AG10803 (cell line): ENCODE data around the gene PRLR.

Experiments
- DNase-seq: peaks from one replicate; pipeline ENCODE4 v3.0.0; 2010; ENCODE audit warnings: low read depth
- H3K4me3 ChIP-seq: 2 replicates; pipeline ENCODE4 v1.5.1; 2011; ENCODE audit warnings: mild to moderate bottlenecking, low read length, control low read depth
- TF ChIP-seq, protein P1 (sequence below): conservative IDR thresholded peaks from 2 replicates; pipeline ENCODE4 v1.5.1; 2011; ENCODE audit warnings: mild to moderate bottlenecking, low read length, control low read depth, inconsistent platforms

Gene PRLR

DNA sequence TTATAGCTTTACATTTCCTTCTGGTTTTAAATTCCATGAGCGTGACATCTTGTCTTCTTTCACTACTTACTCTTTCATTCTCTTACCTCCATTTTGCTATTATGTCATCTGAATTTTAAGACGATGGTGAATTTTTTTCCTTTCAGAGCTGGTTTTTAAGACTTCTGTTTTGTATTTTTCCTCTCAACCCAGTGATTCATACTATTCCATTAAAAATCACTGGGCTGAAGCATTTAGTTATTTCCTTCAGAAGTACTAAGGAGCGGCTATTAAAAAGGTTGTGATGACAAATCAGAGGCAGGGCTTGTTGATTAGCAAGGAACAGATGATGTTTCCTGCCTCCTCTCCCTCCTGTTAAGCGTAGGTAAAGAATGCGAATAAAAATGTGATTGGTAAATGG, 199.0 kb downstream of the PRLR start:
- TF ChIP-seq, protein P1, sequence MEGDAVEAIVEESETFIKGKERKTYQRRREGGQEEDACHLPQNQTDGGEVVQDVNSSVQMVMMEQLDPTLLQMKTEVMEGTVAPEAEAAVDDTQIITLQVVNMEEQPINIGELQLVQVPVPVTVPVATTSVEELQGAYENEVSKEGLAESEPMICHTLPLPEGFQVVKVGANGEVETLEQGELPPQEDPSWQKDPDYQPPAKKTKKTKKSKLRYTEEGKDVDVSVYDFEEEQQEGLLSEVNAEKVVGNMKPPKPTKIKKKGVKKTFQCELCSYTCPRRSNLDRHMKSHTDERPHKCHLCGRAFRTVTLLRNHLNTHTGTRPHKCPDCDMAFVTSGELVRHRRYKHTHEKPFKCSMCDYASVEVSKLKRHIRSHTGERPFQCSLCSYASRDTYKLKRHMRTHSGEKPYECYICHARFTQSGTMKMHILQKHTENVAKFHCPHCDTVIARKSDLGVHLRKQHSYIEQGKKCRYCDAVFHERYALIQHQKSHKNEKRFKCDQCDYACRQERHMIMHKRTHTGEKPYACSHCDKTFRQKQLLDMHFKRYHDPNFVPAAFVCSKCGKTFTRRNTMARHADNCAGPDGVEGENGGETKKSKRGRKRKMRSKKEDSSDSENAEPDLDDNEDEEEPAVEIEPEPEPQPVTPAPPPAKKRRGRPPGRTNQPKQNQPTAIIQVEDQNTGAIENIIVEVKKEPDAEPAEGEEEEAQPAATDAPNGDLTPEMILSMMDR, result no peak
- peak; percentile 62 for DNase-seq
- no peak overlapping the region for H3K4me3 ChIP-seq

DNA sequence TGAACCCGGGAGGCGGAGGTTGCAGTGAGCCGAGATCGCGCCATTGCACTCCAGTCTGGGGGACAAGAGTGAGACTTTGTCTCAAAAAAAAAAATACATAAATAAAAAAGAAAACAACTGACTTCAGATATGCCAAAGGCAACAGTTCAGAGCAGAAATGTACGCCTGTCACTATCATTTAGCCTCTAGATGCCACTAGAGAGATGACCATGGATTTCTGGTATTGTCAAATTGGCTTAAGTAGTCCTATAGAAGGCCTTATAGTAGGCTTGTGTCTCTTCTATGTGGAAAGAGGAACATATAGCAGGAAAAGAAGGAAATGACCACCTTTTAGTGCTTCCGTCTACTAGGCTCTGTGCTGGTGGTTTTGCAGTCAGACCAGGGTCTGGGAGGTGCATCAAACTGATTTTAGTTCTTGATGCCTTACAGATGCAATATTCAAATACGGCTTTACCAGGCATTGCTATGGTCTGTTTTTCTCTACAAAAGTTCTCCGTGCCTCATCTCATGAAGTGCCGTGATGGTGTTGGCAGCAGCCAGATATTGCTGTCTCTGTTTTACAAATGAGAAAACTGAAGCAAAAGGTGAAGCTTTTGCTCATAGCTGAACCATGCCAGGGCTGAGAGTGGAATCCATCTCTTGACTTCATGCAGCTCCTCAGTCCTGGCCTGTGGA, 199.7 kb downstream of the PRLR start:
- TF ChIP-seq, protein P1, result no peak
- no peak for DNase-seq
- H3K4me3 ChIP-seq, result no peak overlapping the region

DNA sequence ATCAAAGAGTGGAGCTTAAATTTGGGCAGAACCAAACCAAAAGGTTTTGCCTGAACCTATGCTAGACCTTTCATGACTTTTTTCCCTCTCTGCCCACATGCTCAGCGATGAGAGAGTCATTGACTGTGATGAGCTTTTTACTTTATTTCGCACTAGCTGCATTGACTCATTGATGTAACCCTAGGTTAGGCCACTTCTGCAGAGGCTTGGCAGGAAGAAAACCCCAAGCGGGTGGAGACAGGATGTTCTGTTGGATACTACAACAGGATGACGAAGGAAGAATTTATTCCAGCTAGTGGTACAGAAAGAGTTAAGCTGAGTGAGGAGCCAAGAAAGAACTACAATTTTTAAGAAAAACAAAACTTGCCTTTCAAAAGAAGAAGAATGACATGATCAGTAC, 201.0 kb downstream of the PRLR start:
- DNase-seq, result peak; percentile 62
- TF ChIP-seq, protein P1, result no peak
- H3K4me3 ChIP-seq, result no peak overlapping the region

GRCh38 chr5:35026941-35027340, 203.3 kb downstream of the PRLR start:
- no peak overlapping the region for H3K4me3 ChIP-seq
- no peak for DNase-seq
- TF ChIP-seq, protein P1, result no peak

GRCh38 chr5:35026280-35026840, 203.9 kb downstream of the PRLR start:
- no peak overlapping the region for H3K4me3 ChIP-seq
- no peak for DNase-seq
- TF ChIP-seq, protein P1, result no peak

DNA sequence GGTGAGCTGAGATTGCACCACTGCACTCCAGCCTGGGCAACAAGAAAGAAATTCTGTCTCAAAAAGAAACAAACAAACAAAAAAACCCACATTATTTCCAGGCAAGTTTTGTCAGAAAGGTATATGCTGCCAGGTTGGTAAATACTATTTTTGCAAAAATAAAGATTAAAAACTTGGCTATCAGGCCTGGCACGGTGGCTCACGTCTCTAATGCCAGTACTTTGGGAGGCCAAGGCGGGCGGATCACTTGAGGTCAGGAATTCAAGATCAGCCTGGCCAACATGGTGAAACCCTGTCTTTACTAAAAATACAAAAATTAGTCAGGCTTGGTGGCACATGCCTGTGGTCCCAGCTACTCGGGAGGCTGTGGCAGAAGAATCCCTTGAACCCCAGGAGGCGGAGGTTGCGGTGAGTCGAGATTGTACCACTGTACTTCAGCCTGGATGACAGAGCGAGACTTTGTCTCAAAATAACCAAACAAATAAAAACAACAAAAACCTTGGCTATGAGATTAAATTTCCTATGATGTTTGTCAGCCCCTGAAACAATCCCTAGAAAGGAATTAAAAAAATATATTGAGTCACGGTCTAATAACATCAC, 205.3 kb downstream of the PRLR start:
- no peak overlapping the region for H3K4me3 ChIP-seq
- TF ChIP-seq, protein P1, result no peak
- DNase-seq, result no peak
